Fibroblast of gingiva (primary cell): ENCODE measurements around the gene RANBP10.

Source experiments
- DNase-seq: peaks from one replicate; pipeline ENCODE4 v3.0.0-alpha.2; 2011; ENCODE audit warnings: low read depth

The RANBP10 gene

GRCh38 chr16:67675999-67676398 is 130.4 kb downstream of the RANBP10 start:
- DNase-seq = no peak

GRCh38 chr16:67675579-67675935 is 130.8 kb downstream of the RANBP10 start:
- DNase-seq = no peak

GRCh38 chr16:67674851-67675578 is 131.3 kb downstream of the RANBP10 start:
- no peak for DNase-seq

- DNase-seq = peak; percentile 64
These were observed 132.4 kb downstream of the RANBP10 start for GRCh38 chr16:67673712-67674580.
